Endothelial cell of umbilical vein (primary cell): ENCODE measurements around the gene OR5K2. TPM values are rescaled to one million over a fixed set of nuclear protein-coding genes. Genes with fewer than 3 reads are reported as not detected.
A peak's percentile ranks its signal among the peaks of the same experiment; 100 is the strongest.

Experiments
- BruUV-seq: library from RNA; stranded (reverse); fragments of 400-500 nt; replicated peaks from 2 replicates; lab custom pipeline; 2021; lab: Mats Ljungman, UMichigan
- CTCF ChIA-PET: fragments of 300-600, 350-600 bp; sonication (Branson Sonifier 250); formaldehyde crosslinking; loops from one replicate; lab custom pipeline; 2021; ENCODE audit warnings: antibody characterized with exemption, inconsistent platforms; lab: Charles Lee
- POLR2A ChIA-PET: fragments of 300-600, 350-600 bp; sonication (Branson Sonifier 250); formaldehyde crosslinking; loops from one replicate; lab custom pipeline; 2021; ENCODE audit warnings: antibody characterized with exemption, inconsistent platforms; lab: Charles Lee
- DNase-seq: peaks from one replicate; pipeline ENCODE4 v3.0.0-alpha.2; 2011; ENCODE audit warnings: low read depth, low spot score
- FAIRE-seq: peaks from 2 replicates; lab custom pipeline; 2011; peaks lifted over from hg19 to GRCh38; lab: Jason Lieb, UNC
- H2AFZ ChIP-seq: 2 replicates; pipeline ENCODE4 v1.6.0; 2012; ENCODE audit warnings: low read depth, low read length, control low read depth, inconsistent platforms
- H3K27ac ChIP-seq: 2 replicates; pipeline ENCODE4 v1.5.1; 2011; ENCODE audit warnings: low read depth, mild to moderate bottlenecking, control low read depth, low read length, moderate library complexity; ENCODE audit not compliant: insufficient read depth
- H3K27me3 ChIP-seq, 2 experiments: 2 replicates each; pipeline versions ENCODE4 v1.6.0 to v1.6.1; 2011; ENCODE audit warnings: low read length in 2 of 2, mixed read lengths in 1 of 2; ENCODE audit not compliant: control insufficient read depth in 2 of 2, insufficient read depth in 2 of 2
- H3K36me3 ChIP-seq, 2 experiments: 2 replicates in 1 of 2; 3 replicates in 1 of 2; pipeline ENCODE4 v1.5.1; 2011; ENCODE audit warnings: low read length in 2 of 2, mild to moderate bottlenecking in 1 of 2, moderate library complexity in 1 of 2; ENCODE audit not compliant: control insufficient read depth in 2 of 2, insufficient read depth in 2 of 2; ENCODE audit errors: extremely low read depth in 1 of 2
- H3K4me1 ChIP-seq: 3 replicates; pipeline ENCODE4 v1.5.1; 2011; ENCODE audit warnings: mild to moderate bottlenecking, low read length; ENCODE audit not compliant: control insufficient read depth, insufficient read depth; ENCODE audit errors: extremely low read depth
- H3K4me2 ChIP-seq: 2 replicates; pipeline ENCODE4 v1.6.1; 2011; ENCODE audit warnings: low read length, control low read depth, mixed read lengths; ENCODE audit not compliant: insufficient read depth
- H3K4me3 ChIP-seq, 3 experiments: fragments of 200-600 bp in 1 of 3; sonication (generic), shearing (Covaris generic) in 1 of 3; replicated peaks in 1 of 3; 2 replicates each; pipeline ENCODE4 v1.5.1; 2011 to 2016; ENCODE audit warnings: control low read depth in 3 of 3, low read length in 3 of 3, mild to moderate bottlenecking in 2 of 3, inconsistent platforms in 1 of 3, low read depth in 1 of 3, moderate library complexity in 1 of 3; ENCODE audit not compliant: insufficient read depth in 1 of 3
- H3K79me2 ChIP-seq: 2 replicates; pipeline ENCODE4 v1.6.0; 2012; ENCODE audit warnings: low read length, inconsistent platforms; ENCODE audit not compliant: control insufficient read depth, insufficient read depth
- H3K9ac ChIP-seq: replicated peaks from 2 replicates; pipeline ENCODE3; 2011; ENCODE audit warnings: low read length, control low read depth; ENCODE audit not compliant: insufficient read depth; ENCODE audit errors: extremely low read depth
- H3K9me1 ChIP-seq: replicated peaks from 3 replicates; pipeline ENCODE4 v1.6.0; 2011; ENCODE audit warnings: mild to moderate bottlenecking, low read length; ENCODE audit not compliant: control insufficient read depth, insufficient read depth; ENCODE audit errors: extremely low read depth
- H3K9me3 ChIP-seq: replicated peaks from 2 replicates; pipeline ENCODE4 v1.5.1; 2012; ENCODE audit warnings: low read length, inconsistent platforms; ENCODE audit not compliant: control insufficient read depth, insufficient read depth
- H4K20me1 ChIP-seq: replicated peaks from 2 replicates; pipeline ENCODE3; 2011; ENCODE audit warnings: mild to moderate bottlenecking, low read length; ENCODE audit not compliant: control insufficient read depth, insufficient read depth; ENCODE audit errors: extremely low read depth
- EZH2 ChIP-seq: IDR thresholded peaks from 2 replicates; pipeline ENCODE4 v1.6.1; 2012; ENCODE audit warnings: borderline replicate concordance, low read depth, mild to moderate bottlenecking, moderate library complexity, low read length, inconsistent platforms; ENCODE audit not compliant: severe bottlenecking
- FOS ChIP-seq: IDR thresholded peaks from 2 replicates; pipeline ENCODE4 v1.6.1; 2011; ENCODE audit warnings: mild to moderate bottlenecking, low read length, moderate library complexity, borderline replicate concordance; ENCODE audit not compliant: insufficient read depth
- GATA2 ChIP-seq: IDR thresholded peaks from 2 replicates; pipeline ENCODE4 v1.7.0; 2011; ENCODE audit warnings: low read depth, mild to moderate bottlenecking, moderate library complexity, mixed read lengths, low read length; ENCODE audit not compliant: insufficient read length, insufficient read depth
- JUN ChIP-seq: IDR thresholded peaks from 2 replicates; pipeline ENCODE4 v1.6.1; 2011; ENCODE audit warnings: borderline replicate concordance, low read depth; ENCODE audit not compliant: insufficient read length, insufficient read depth
- MYC ChIP-seq: IDR thresholded peaks from one replicate; pipeline ENCODE4 v1.6.1; 2011; ENCODE audit warnings: mild to moderate bottlenecking, low read depth, low read length
- POLR2A ChIP-seq: IDR thresholded peaks from 2 replicates; pipeline ENCODE4 v1.6.1; 2012; ENCODE audit warnings: low read depth, mild to moderate bottlenecking, control low read depth, low read length
- POLR2AphosphoS5 ChIP-seq: IDR thresholded peaks from 2 replicates; pipeline ENCODE4 v1.6.1; 2012; ENCODE audit warnings: low read depth, mild to moderate bottlenecking, control low read depth, low read length, moderate library complexity; ENCODE audit not compliant: insufficient read depth
- dilution Hi-C: fragments of 300-500 bp; cut with MboI; formaldehyde crosslinking; loops from one replicate; pipeline ENCODE4 v1.15.0; 2019; ENCODE audit warnings: low sequenced_read_pairs; ENCODE audit not compliant: extremely low pct_ligation_motif_present
- intact Hi-C: fragments of 100-400 bp; cut with micrococcal nuclease; formaldehyde crosslinking; loops from one replicate; pipeline ENCODE4 v1.10.0; 2022
- polyA plus RNA-seq, 4 experiments: library from polyadenylated mRNA; depleted of rRNA in 3 of 4; stranded (reverse) in 3 of 4; unstranded in 1 of 4; fragments of >200 nt; gene quantifications; 2 replicates each; pipeline versions ENCODE4 v1.2.1 to v1.2.3, GENCODE V29; 2011 to 2012; ENCODE audit warnings: missing spikeins in 1 of 4
- total RNA-seq: library from RNA; stranded (reverse); gene quantifications from 2 replicates; pipeline ENCODE4 v1.2.3, GENCODE V29; 2021
- TF ChIP-seq, protein P1 (sequence below), 2 donors: IDR thresholded peaks; 1 replicate in 1 of 2; 2 replicates in 1 of 2; pipeline ENCODE4 v1.5.1; 2011; ENCODE audit warnings: low read length in 2 of 2, mild to moderate bottlenecking in 2 of 2, moderate library complexity in 2 of 2, control low read depth in 1 of 2, inconsistent platforms in 1 of 2, low read depth in 1 of 2; ENCODE audit not compliant: insufficient read depth in 1 of 2; ENCODE audit errors: extremely low read depth in 1 of 2
- TF ChIP-seq, protein P2 (sequence below): IDR thresholded peaks from 2 replicates; pipeline ENCODE4 v1.6.1; 2011; ENCODE audit not compliant: insufficient read depth, insufficient read length

OR5K2 gene
- total and polyA plus RNA-seq, 2 donors (not counting 3 experiments of a cell fraction or from before 2014, with no cell fraction given) = not detected

DNA sequence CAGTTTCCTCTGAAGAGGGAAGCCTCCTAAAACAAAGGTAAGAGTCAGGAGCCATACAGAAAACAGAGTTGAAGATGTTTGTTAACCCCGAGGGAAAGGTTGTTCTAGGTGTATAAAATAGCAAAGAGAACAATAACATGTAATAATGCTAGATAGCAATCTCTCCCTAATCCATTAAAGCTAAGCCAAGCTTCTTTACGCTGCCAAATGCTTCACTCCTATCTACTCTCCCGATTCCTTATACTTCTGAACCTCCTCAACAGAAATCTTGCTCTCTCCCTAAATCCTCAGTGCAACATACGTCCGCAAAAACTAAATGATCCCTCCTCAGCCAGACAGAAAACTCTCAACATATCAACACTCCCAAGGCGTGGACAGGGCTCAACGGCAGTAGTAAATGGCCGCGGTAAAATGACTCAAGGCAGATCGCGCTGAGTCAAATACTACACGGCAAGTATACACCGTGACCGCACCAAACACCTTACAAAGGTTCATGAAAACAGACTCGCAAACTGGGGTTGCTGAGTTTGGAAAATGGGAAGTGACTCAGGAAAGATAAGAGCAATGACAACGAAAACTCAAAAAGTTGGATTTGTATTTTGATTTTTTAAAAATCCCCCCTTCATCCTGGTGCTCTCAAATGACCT is 24.5 kb downstream of the OR5K2 start:
- CTCF ChIA-PET = interaction anchor here (1.2 to 1.4 kb wide), 2 partner anchors 80 to 472 kb away, joined by 3 to 5 read pairs; no protein-coding TSS in a partner anchor

DNA sequence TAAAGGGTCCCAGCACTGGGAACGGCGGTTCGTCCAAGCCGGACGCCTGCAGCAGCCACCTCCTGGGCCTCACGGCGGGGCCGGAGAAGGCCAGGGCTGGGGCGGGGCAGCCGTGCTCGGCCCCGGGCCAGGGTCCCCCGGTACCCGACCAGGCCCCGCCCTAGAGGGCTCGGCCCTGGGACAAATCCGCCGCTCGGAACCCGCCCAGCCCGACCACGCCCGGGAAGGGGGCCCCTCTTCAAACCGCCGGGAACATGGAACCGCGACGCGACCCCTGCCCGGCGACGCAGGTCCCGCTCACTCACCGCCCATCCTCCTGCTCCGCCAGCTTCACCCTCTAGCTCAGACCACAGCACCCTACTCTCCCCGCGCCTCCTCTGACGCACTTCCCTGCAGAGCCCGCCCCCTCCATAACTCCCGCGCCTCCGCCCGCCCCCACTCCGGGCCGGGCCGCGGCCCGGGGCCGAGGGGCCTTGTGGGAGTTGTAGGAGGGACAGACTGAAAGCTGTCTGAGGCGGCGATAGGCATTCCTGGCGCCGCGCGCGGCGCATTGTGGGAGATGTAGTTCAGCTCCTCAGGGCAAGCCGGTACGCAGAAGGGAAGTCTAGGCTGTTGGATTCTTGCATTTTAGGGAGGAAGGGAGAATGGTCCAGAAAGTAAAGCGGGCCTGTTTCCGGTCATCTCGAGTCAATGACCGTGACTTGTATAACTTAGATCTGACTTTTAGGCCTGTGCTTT is 25.2 kb downstream of the OR5K2 start, which contains the start of gene CLDND1:
CLDND1 (minus strand) TSS at position 359 of the 738 bp plus-strand sequence. CDS start 1,478 bp downstream, outside the sequence.
- TF ChIP-seq, protein P1, sequence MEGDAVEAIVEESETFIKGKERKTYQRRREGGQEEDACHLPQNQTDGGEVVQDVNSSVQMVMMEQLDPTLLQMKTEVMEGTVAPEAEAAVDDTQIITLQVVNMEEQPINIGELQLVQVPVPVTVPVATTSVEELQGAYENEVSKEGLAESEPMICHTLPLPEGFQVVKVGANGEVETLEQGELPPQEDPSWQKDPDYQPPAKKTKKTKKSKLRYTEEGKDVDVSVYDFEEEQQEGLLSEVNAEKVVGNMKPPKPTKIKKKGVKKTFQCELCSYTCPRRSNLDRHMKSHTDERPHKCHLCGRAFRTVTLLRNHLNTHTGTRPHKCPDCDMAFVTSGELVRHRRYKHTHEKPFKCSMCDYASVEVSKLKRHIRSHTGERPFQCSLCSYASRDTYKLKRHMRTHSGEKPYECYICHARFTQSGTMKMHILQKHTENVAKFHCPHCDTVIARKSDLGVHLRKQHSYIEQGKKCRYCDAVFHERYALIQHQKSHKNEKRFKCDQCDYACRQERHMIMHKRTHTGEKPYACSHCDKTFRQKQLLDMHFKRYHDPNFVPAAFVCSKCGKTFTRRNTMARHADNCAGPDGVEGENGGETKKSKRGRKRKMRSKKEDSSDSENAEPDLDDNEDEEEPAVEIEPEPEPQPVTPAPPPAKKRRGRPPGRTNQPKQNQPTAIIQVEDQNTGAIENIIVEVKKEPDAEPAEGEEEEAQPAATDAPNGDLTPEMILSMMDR (IDR thresholded peaks at IDR 0.05; ENCODE audit: extremely low read depth in 1 of 2, insufficient read depth in 1 of 2, low read depth in 1 of 2, low read length in 2 of 2) = no peak
- TF ChIP-seq GATA2 (no peak), POLR2AphosphoS5 (peak; percentile 81), FOS (no peak), EZH2 (no peak), JUN (no peak), POLR2A (peak; percentile 81), MYC (no peak)
- TF ChIP-seq, protein P2, sequence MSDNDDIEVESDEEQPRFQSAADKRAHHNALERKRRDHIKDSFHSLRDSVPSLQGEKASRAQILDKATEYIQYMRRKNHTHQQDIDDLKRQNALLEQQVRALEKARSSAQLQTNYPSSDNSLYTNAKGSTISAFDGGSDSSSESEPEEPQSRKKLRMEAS = no peak
- DNase-seq (peak; percentile 98), FAIRE-seq (peak; percentile 88)
- H3K4me1 ChIP-seq = peaks cover 13% of the 10 kb centered on the region
- peaks cover 0 to 2% of the 10 kb centered on the region in 2 experiments for H3K27me3 ChIP-seq
- H3K79me2 ChIP-seq = peaks cover 27% of the 10 kb centered on the region
- intact Hi-C loops = loop anchor here (5.0 to 10.0 kb wide), 3 partner anchors 50 to 758 kb away; partner anchors contain the start of gene ARL6
- dilution Hi-C loops = no loop called here
- BruUV-seq = no TSS peak
- H3K9ac ChIP-seq = peak within 1 kb of the TSS; percentile 97
- H3K4me3 ChIP-seq = peak within 1 kb of the TSS; percentile 86 to 97 (median 94)
- no peaks in the 10 kb centered on the region for H3K9me1 ChIP-seq
- H4K20me1 ChIP-seq = peaks cover 5% of the 10 kb centered on the region
- CTCF ChIA-PET = interaction anchor here (0.8 to 1.4 kb wide), 6 partner anchors 10 to 472 kb away, joined by 3 to 7 read pairs (median 4); no protein-coding TSS in a partner anchor
- peak within 1 kb of the TSS; percentile 99 for H3K4me2 ChIP-seq
- H3K36me3 ChIP-seq = peaks cover 0 to 9% of the 10 kb centered on the region in 2 experiments
- POLR2A ChIA-PET = no interaction called here
- H2AFZ ChIP-seq = peak within 1 kb of the TSS; percentile 98
- no peaks in the 10 kb centered on the region for H3K9me3 ChIP-seq
- peak within 1 kb of the TSS; percentile 94 for H3K27ac ChIP-seq

More for the DNA sequence above, 24.5 kb downstream of the OR5K2 start:
- peak overlapping the region; percentile 94 for H3K27ac ChIP-seq
- H3K36me3 ChIP-seq = peaks cover 0 to 9% of the 10 kb centered on the region in 2 experiments
- peak; percentile 74 for DNase-seq
- H3K9me3 ChIP-seq = no peaks in the 10 kb centered on the region
- BruUV-seq = TSS peak; percentile 39
- FAIRE-seq = peak; percentile 18
- no peaks in the 10 kb centered on the region for H3K9me1 ChIP-seq
- peak overlapping the region; percentile 97 for H3K9ac ChIP-seq
- dilution Hi-C loops (no loop called here), intact Hi-C loops (loop anchor here (5.0 to 10.0 kb wide), 3 partner anchors 50 to 757 kb away; partner anchors contain the start of gene ARL6)
- peaks cover 0 to 2% of the 10 kb centered on the region in 2 experiments for H3K27me3 ChIP-seq
- H3K4me3 ChIP-seq = peak overlapping the region; percentile 86 to 97 (median 94)
- peaks cover 27% of the 10 kb centered on the region for H3K79me2 ChIP-seq
- POLR2A ChIA-PET = no interaction called here
- TF ChIP-seq POLR2A (no peak), FOS (peak; percentile 9), GATA2 (peak; percentile 55)
- peaks cover 13% of the 10 kb centered on the region for H3K4me1 ChIP-seq
- H4K20me1 ChIP-seq = peaks cover 5% of the 10 kb centered on the region
- peak overlapping the region; percentile 67 for H2AFZ ChIP-seq
- peak overlapping the region; percentile 99 for H3K4me2 ChIP-seq
